Mesenchymal stem cell (in vitro differentiated cells and primary cell): ENCODE measurements around the gene PDK4.

ENCODE experiments used
- DNase-seq: peaks from one replicate; pipeline ENCODE4 v3.0.0-alpha.2; 2013
- H2AFZ ChIP-seq: one replicate; pipeline ENCODE4 v1.6.1; 2013; ENCODE audit warnings: low read depth, mild to moderate bottlenecking, control low read depth, inconsistent platforms, low read length, moderate library complexity
- H2AK5ac ChIP-seq: 2 replicates; pipeline ENCODE4 v1.6.1; 2013; ENCODE audit warnings: low read length, moderate library complexity, mild to moderate bottlenecking, inconsistent platforms; ENCODE audit not compliant: severe bottlenecking
- H2BK120ac ChIP-seq: one replicate; pipeline ENCODE4 v1.6.1; 2013; ENCODE audit warnings: low read depth, mild to moderate bottlenecking, inconsistent platforms, low read length, moderate library complexity
- H2BK12ac ChIP-seq, 2 experiments: one replicate each; pipeline ENCODE4 v1.6.1; 2013; ENCODE audit warnings: inconsistent platforms in 2 of 2, low read length in 2 of 2, mild to moderate bottlenecking in 2 of 2, moderate library complexity in 2 of 2, control low read depth in 1 of 2
- H2BK15ac ChIP-seq: one replicate; pipeline ENCODE4 v1.6.1; 2013; ENCODE audit warnings: mild to moderate bottlenecking, low read depth, inconsistent platforms; ENCODE audit not compliant: poor library complexity, severe bottlenecking
- H2BK5ac ChIP-seq: 2 replicates; pipeline ENCODE4 v1.6.1; 2013; ENCODE audit warnings: low read depth, mild to moderate bottlenecking, low read length, control low read depth, inconsistent platforms; ENCODE audit not compliant: poor library complexity, severe bottlenecking
- H3K14ac ChIP-seq, 2 experiments: one replicate each; pipeline ENCODE4 v1.6.1; 2013; ENCODE audit warnings: inconsistent platforms in 2 of 2, low read length in 2 of 2, control low read depth in 1 of 2, mild to moderate bottlenecking in 1 of 2, moderate library complexity in 1 of 2
- H3K18ac ChIP-seq, 2 experiments: one replicate each; pipeline ENCODE4 v1.6.1; 2013; ENCODE audit warnings: inconsistent platforms in 2 of 2, low read length in 2 of 2, control low read depth in 1 of 2, low read depth in 1 of 2, mild to moderate bottlenecking in 1 of 2
- H3K23ac ChIP-seq, 2 experiments: one replicate each; pipeline ENCODE4 v1.6.1; 2013; ENCODE audit warnings: inconsistent platforms in 2 of 2, low read length in 2 of 2, mild to moderate bottlenecking in 2 of 2, moderate library complexity in 2 of 2, control low read depth in 1 of 2
- H3K27ac ChIP-seq: 2 replicates; pipeline ENCODE4 v1.5.1; 2013; ENCODE audit warnings: mild to moderate bottlenecking, moderate library complexity, low read length, control low read depth, inconsistent platforms; ENCODE audit not compliant: poor library complexity, severe bottlenecking
- H3K27me3 ChIP-seq, 2 experiments: 2 replicates each; pipeline versions ENCODE4 v1.6.1 to v1.7.0; 2013; ENCODE audit warnings: low read length in 2 of 2, mild to moderate bottlenecking in 2 of 2, moderate library complexity in 2 of 2, control low read depth in 1 of 2, inconsistent platforms in 1 of 2; ENCODE audit not compliant: control insufficient read depth in 1 of 2, insufficient read depth in 1 of 2
- H3K36me3 ChIP-seq, 2 experiments: 2 replicates each; pipeline versions ENCODE4 v1.6.1 to v1.7.0; 2013; ENCODE audit warnings: low read length in 2 of 2, control low read depth in 1 of 2, inconsistent platforms in 1 of 2, low read depth in 1 of 2, mild to moderate bottlenecking in 1 of 2; ENCODE audit not compliant: insufficient read depth in 2 of 2, control insufficient read depth in 1 of 2
- H3K4ac ChIP-seq, 2 experiments: one replicate each; pipeline ENCODE4 v1.6.1; 2013; ENCODE audit warnings: inconsistent platforms in 2 of 2, low read length in 2 of 2, mild to moderate bottlenecking in 2 of 2, moderate library complexity in 2 of 2, control low read depth in 1 of 2, low read depth in 1 of 2
- H3K4me1 ChIP-seq: 2 replicates; pipeline ENCODE4 v1.6.1; 2013; ENCODE audit warnings: low read depth, low read length, control low read depth; ENCODE audit not compliant: control insufficient read depth, insufficient read depth
- H3K4me2 ChIP-seq: 2 replicates; pipeline ENCODE4 v1.6.1; 2013; ENCODE audit warnings: low read length, mild to moderate bottlenecking, inconsistent platforms; ENCODE audit not compliant: poor library complexity, severe bottlenecking
- H3K4me3 ChIP-seq, 2 experiments: 2 replicates each; pipeline versions ENCODE4 v1.5.1 to v1.7.0; 2013; ENCODE audit warnings: low read length in 2 of 2, mild to moderate bottlenecking in 2 of 2, control low read depth in 1 of 2, low read depth in 1 of 2; ENCODE audit not compliant: insufficient read depth in 1 of 2
- H3K79me1 ChIP-seq: replicated peaks from 2 replicates; pipeline ENCODE4 v1.6.1; 2013; ENCODE audit warnings: mild to moderate bottlenecking, control low read depth, low read length, inconsistent platforms; ENCODE audit not compliant: poor library complexity, severe bottlenecking
- H3K9ac ChIP-seq: 2 replicates; pipeline ENCODE4 v1.7.0; 2013; ENCODE audit warnings: mild to moderate bottlenecking, low read length, moderate library complexity
- H3K9me3 ChIP-seq: 2 replicates; pipeline ENCODE4 v1.7.0; 2013; ENCODE audit warnings: mild to moderate bottlenecking, low read length; ENCODE audit not compliant: control insufficient read depth
- H4K8ac ChIP-seq: one replicate; pipeline ENCODE4 v1.6.1; 2013; ENCODE audit warnings: inconsistent platforms, mild to moderate bottlenecking, low read length, moderate library complexity
- H4K91ac ChIP-seq: one replicate; pipeline ENCODE4 v1.6.1; 2013; ENCODE audit warnings: mild to moderate bottlenecking, low read length, inconsistent platforms
- WGBS: methylation state at CpG from one replicate; pipeline ENCODE4 v1.1.7; 2013; ENCODE audit warnings: mixed read lengths; 5-methylcytosine and 5-hydroxymethylcytosine counted together

Gene PDK4

DNA sequence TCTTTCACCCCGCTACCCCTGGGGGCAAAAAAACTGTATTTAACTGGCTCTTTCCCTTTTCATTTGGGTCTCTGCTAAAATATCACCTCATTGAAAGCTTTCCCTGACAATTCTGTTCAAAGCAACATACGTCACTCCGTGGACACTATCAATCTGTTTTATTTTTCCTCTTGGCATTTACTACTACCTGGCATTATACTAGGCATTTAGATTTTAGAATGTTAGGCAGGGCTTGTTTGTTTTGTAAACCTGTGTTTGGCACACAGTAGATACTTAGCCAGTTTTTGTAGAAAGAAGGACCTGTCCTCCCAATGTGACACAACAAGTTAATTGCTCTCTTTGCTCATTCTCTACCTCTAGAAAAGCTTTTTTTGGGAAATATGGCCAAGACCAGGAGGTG, 26.5 kb upstream of the PDK4 start:
- no peak overlapping the region for H3K14ac ChIP-seq
- no peak overlapping the region for H3K9ac ChIP-seq
- H2BK120ac ChIP-seq: no peak overlapping the region
- H4K8ac ChIP-seq: no peak overlapping the region
- no peaks in the 10 kb centered on the region for H3K9me3 ChIP-seq
- no peak for DNase-seq
- H3K27me3 ChIP-seq: no peaks in the 10 kb centered on the region
- H2BK12ac ChIP-seq: no peak overlapping the region
- no peak overlapping the region for H3K18ac ChIP-seq
- H3K4me3 ChIP-seq: no peak overlapping the region
- H3K36me3 ChIP-seq: no peaks in the 10 kb centered on the region
- H3K79me1 ChIP-seq: no peaks in the 10 kb centered on the region
- no peak overlapping the region for H2AK5ac ChIP-seq
- H3K4ac ChIP-seq: no peak overlapping the region
- no peak overlapping the region for H4K91ac ChIP-seq
- H2BK5ac ChIP-seq: no peak overlapping the region
- no peak overlapping the region for H2AFZ ChIP-seq
- H3K23ac ChIP-seq: no peak overlapping the region
- no peak overlapping the region for H2BK15ac ChIP-seq
- WGBS: 95% methylated on average over 3 of the region's 3 CpGs
- no peak overlapping the region for H3K4me2 ChIP-seq
- H3K4me1 ChIP-seq: no peaks in the 10 kb centered on the region
- no peak overlapping the region for H3K27ac ChIP-seq

DNA sequence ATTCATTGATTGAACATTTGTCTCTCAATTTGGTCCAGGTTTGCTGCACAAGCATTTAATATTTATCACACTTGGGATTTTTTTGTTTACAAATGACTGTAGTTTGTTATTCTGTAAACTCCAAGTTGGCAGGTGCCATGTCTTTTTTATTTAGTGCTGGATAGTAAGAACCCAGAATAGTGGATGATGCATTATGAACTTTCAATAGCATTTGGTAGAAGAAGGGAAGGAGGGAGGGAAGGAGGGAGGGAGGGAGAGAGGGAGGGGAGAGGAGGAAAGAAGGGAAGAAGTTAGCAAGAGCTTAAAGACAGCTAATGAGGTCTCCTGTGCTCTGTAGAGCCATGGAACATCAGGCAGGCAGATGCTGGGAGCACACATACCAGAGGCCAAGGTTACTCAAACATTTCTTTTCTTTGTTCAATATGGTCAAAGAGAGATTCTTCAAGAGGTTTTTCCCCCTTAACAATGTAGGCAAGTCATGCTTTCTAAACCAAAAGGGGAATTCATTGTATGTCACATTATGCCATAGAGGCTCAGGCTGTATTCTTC, 25.8 kb upstream of the PDK4 start:
- Histone ChIP-seq H3K9me3 (no peaks in the 10 kb centered on the region), H3K14ac (no peak overlapping the region), H3K36me3 (no peaks in the 10 kb centered on the region), H4K91ac (no peak overlapping the region), H3K79me1 (no peaks in the 10 kb centered on the region), H3K9ac (no peak overlapping the region), H2AFZ (no peak overlapping the region), H3K4me2 (no peak overlapping the region), H3K27me3 (no peaks in the 10 kb centered on the region), H4K8ac (no peak overlapping the region), H3K4ac (no peak overlapping the region), H3K27ac (no peak overlapping the region), H2AK5ac (no peak overlapping the region), H2BK5ac (no peak overlapping the region), H3K4me1 (no peaks in the 10 kb centered on the region), H2BK12ac (peak overlapping the region in 1 of 2 experiments; percentile 54), H3K18ac (no peak overlapping the region), H3K23ac (no peak overlapping the region), H2BK120ac (no peak overlapping the region), H3K4me3 (no peak overlapping the region), H2BK15ac (no peak overlapping the region)
- no peak for DNase-seq

DNA sequence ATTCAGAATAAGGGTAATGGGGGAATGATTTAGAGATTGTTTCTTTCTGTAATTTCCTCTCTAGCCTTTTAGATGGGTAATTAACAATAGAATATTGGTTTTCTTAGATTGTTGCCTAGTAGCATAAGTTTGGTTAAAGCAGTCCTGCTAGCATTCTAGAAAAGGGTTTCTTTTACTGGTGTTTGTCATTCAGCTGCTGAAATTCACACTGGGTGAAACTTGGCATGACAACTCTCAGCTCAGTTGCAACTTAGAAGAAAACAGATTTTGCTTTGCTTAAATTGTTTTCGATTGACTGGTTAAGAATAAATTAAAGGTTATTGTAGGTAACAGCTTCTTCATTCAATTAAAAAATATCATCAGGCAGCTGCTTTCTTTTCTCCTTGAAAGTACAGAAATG, 25.1 kb upstream of the PDK4 start:
- Histone ChIP-seq H3K27ac (no peak overlapping the region), H3K79me1 (no peaks in the 10 kb centered on the region), H3K9me3 (no peaks in the 10 kb centered on the region), H2BK120ac (no peak overlapping the region), H2BK5ac (no peak overlapping the region), H3K4me2 (no peak overlapping the region), H3K36me3 (no peaks in the 10 kb centered on the region), H2BK15ac (no peak overlapping the region), H3K27me3 (no peaks in the 10 kb centered on the region), H2AFZ (no peak overlapping the region), H2AK5ac (no peak overlapping the region), H3K23ac (no peak overlapping the region), H4K8ac (no peak overlapping the region), H3K9ac (no peak overlapping the region), H3K18ac (no peak overlapping the region), H3K4me3 (no peak overlapping the region), H3K14ac (no peak overlapping the region), H2BK12ac (no peak overlapping the region), H4K91ac (no peak overlapping the region), H3K4ac (no peak overlapping the region), H3K4me1 (no peaks in the 10 kb centered on the region)
- WGBS: no CpG with 5 or more reads among the region's 1 CpG
- DNase-seq: no peak

DNA sequence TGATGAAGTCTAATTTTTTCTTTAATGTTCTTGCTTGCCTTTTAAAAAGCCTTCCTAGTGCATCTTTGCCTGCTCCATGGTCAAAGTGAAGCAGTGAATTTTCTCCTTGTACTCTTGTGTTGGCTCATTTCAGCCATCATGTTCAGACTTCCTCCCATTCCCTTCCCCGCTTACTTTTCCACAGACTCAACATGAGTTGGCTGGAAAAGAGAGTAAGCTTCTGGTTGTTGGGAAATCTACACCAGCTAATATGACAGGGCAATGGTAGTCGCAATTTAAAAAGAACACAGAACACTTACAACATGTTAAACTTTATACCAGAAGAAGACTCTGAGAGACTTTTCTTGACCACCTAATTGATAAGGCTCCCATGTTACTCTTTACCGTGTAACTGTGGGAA, 24.3 kb upstream of the PDK4 start:
- no peak overlapping the region for H2AFZ ChIP-seq
- no peak overlapping the region for H2BK5ac ChIP-seq
- no peak overlapping the region for H2BK120ac ChIP-seq
- no peak overlapping the region for H4K91ac ChIP-seq
- H3K36me3 ChIP-seq: no peaks in the 10 kb centered on the region
- H3K4me1 ChIP-seq: no peaks in the 10 kb centered on the region
- no peak overlapping the region for H3K4me3 ChIP-seq
- H3K9ac ChIP-seq: no peak overlapping the region
- H2BK12ac ChIP-seq: no peak overlapping the region
- no peaks in the 10 kb centered on the region for H3K79me1 ChIP-seq
- H3K9me3 ChIP-seq: no peaks in the 10 kb centered on the region
- H3K4me2 ChIP-seq: no peak overlapping the region
- no peak overlapping the region for H3K4ac ChIP-seq
- H3K18ac ChIP-seq: no peak overlapping the region
- no peak overlapping the region for H3K27ac ChIP-seq
- H2BK15ac ChIP-seq: no peak overlapping the region
- 100% methylated on average over 3 of the region's 3 CpGs for WGBS
- no peak for DNase-seq
- H2AK5ac ChIP-seq: no peak overlapping the region
- H3K27me3 ChIP-seq: no peaks in the 10 kb centered on the region
- no peak overlapping the region for H3K14ac ChIP-seq
- H4K8ac ChIP-seq: no peak overlapping the region
- no peak overlapping the region for H3K23ac ChIP-seq
